Measurements from ENCODE around the gene USH1G. TPM values are rescaled to one million over a fixed set of nuclear protein-coding genes. Genes with fewer than 3 reads are reported as not detected.

Gene USH1G
- total and polyA plus RNA-seq, 2 of the 13 experiments (the other 11 are each of a cell fraction or from before 2014, with no cell fraction given), result 0.04 TPM; not detected in 1

GRCh38 chr17:74960570-74961342 lies 37.7 kb upstream of the USH1G start (continued):
- TF ChIP-seq ZMYM2 (CRISPR knock-in tag; IDR thresholded peaks at IDR 0.05) (no peak), POLR2A (IDR thresholded peaks at IDR 0.05; ENCODE audit: insufficient read depth in 1 of 2, low read depth in 2 of 2, low read length in 2 of 2) (no peak), AHR (CRISPR knock-in tag; IDR thresholded peaks at IDR 0.05) (no peak; the same call in 1 of the 2 replicates), ZNF672 (CRISPR knock-in tag; IDR thresholded peaks at IDR 0.05) (peak; percentile 48; the same call in 1 of the 2 replicates), CENPX (CRISPR knock-in tag; IDR thresholded peaks at IDR 0.05) (no peak), HNRNPH1 (optimal IDR thresholded peaks at IDR 0.05; ENCODE audit: low read depth, low read length) (no peak), NCOA1 (CRISPR knock-in tag; IDR thresholded peaks at IDR 0.05) (no peak; the same call in 1 of the 2 replicates), IRF9 (CRISPR knock-in tag; IDR thresholded peaks at IDR 0.05; ENCODE audit: borderline replicate concordance) (peak; percentile 54; the same call in 1 of the 2 replicates), ZNF451 (CRISPR knock-in tag; IDR thresholded peaks at IDR 0.05) (0 out of 2 replicates have a peak, but pooled peaks have one; percentile 39), ELF1 (CRISPR knock-in tag; IDR thresholded peaks at IDR 0.05) (no peak), ZNF354B (CRISPR knock-in tag; IDR thresholded peaks at IDR 0.05) (0 out of 2 replicates have a peak, but pooled peaks have one; percentile 58), SIN3A (IDR thresholded peaks at IDR 0.05; ENCODE audit: borderline replicate concordance, low read depth, low read length) (no peak), ZNF607 (CRISPR knock-in tag; IDR thresholded peaks at IDR 0.05; ENCODE audit: borderline replicate concordance) (peak; percentile 67; the same call in 1 of the 2 replicates), ZNF609 (CRISPR knock-in tag; IDR thresholded peaks at IDR 0.05; ENCODE audit: borderline replicate concordance) (peak; percentile 48), NR2F2 (IDR thresholded peaks at IDR 0.05; ENCODE audit: borderline replicate concordance, low read depth) (no peak; the same call in 1 of the 2 replicates), ZNF597 (CRISPR knock-in tag; IDR thresholded peaks at IDR 0.05) (no peak), ZNF775 (CRISPR knock-in tag; IDR thresholded peaks at IDR 0.05; ENCODE audit: borderline replicate concordance) (no peak), BORCS8-MEF2B (CRISPR knock-in tag; IDR thresholded peaks at IDR 0.05) (peak; percentile 97), TOE1 (CRISPR knock-in tag; IDR thresholded peaks at IDR 0.05) (no peak; the same call in 1 of the 2 replicates), ASH2L (IDR thresholded peaks at IDR 0.05; ENCODE audit: insufficient read length, low read depth, low read length) (no peak), JUNB (CRISPR knock-in tag; IDR thresholded peaks at IDR 0.05; ENCODE audit: borderline replicate concordance) (0 out of 2 replicates have a peak, but pooled peaks have one; percentile 34)
- TF ChIP-seq, protein P1, sequence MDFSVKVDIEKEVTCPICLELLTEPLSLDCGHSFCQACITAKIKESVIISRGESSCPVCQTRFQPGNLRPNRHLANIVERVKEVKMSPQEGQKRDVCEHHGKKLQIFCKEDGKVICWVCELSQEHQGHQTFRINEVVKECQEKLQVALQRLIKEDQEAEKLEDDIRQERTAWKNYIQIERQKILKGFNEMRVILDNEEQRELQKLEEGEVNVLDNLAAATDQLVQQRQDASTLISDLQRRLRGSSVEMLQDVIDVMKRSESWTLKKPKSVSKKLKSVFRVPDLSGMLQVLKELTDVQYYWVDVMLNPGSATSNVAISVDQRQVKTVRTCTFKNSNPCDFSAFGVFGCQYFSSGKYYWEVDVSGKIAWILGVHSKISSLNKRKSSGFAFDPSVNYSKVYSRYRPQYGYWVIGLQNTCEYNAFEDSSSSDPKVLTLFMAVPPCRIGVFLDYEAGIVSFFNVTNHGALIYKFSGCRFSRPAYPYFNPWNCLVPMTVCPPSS (IDR thresholded peaks at IDR 0.05), result no peak

Data from HepG2 (cell line).